Gastrocnemius medialis (tissue), 4 donors: Measurements from ENCODE around the gene MSI2. TPM values are rescaled to one million over a fixed set of nuclear protein-coding genes. Genes with fewer than 3 reads are reported as not detected.

Experiments
- ATAC-seq, 2 donors: fragments of 150-250 bp; one replicate each; pipeline ENCODE4 v1.9.1; 2016
- DNase-seq, 2 donors: peaks; one replicate each; pipeline ENCODE4 v3.0.0-alpha.2; 2019
- H3K27ac ChIP-seq, 4 donors: fragments of 200-600 bp; sonication (generic); 1 replicate in 1 of 4; 2 replicates in 3 of 4; pipeline ENCODE4 v1.5.1; 2016 to 2018; ENCODE audit warnings: mild to moderate bottlenecking in 2 of 4, moderate library complexity in 1 of 4
- H3K27me3 ChIP-seq, 3 donors: fragments of 200-600 bp; sonication (generic) in 2 of 3; 1 replicate in 1 of 3; 2 replicates in 2 of 3; pipeline versions ENCODE4 v1.5.1 to v1.6.0; 2016 to 2019; ENCODE audit warnings: mild to moderate bottlenecking in 1 of 3, moderate library complexity in 1 of 3
- H3K36me3 ChIP-seq, 2 donors: fragments of 200-600 bp; sonication (generic) in 1 of 2; one replicate each; pipeline ENCODE4 v1.5.1; 2017 to 2018
- H3K4me1 ChIP-seq, 2 donors: fragments of 200-600 bp; sonication (generic) in 1 of 2; one replicate each; pipeline ENCODE4 v1.5.1; 2016 to 2017; ENCODE audit warnings: mild to moderate bottlenecking in 2 of 2
- H3K4me3 ChIP-seq, 4 donors: fragments of 200-600 bp; sonication (generic) in 3 of 4; 1 replicate in 1 of 4; 2 replicates in 3 of 4; pipeline ENCODE4 v1.5.1; 2016 to 2019; ENCODE audit warnings: mild to moderate bottlenecking in 2 of 4
- H3K9me3 ChIP-seq, 3 donors: fragments of 200-600 bp; sonication (generic) in 2 of 3; 1 replicate in 1 of 3; 2 replicates in 2 of 3; pipeline ENCODE4 v1.5.1; 2016 to 2019
- CTCF ChIP-seq, 5 experiments: fragments of 450-650 bp in 3 of 5; fragments of 200-600 bp in 2 of 5; sonication (generic) in 2 of 5; IDR thresholded peaks in 4 of 5; conservative IDR thresholded peaks in 1 of 5; 1 replicate in 4 of 5; 2 replicates in 1 of 5; pipeline ENCODE4 v1.5.1; 2016 to 2019; ENCODE audit warnings: antibody characterized with exemption in 5 of 5, mild to moderate bottlenecking in 3 of 5, moderate library complexity in 3 of 5
- POLR2A ChIP-seq, 2 donors: fragments of 450-650 bp; IDR thresholded peaks; one replicate each; pipeline ENCODE4 v1.6.1; 2017; ENCODE audit warnings: antibody characterized with exemption in 2 of 2, mild to moderate bottlenecking in 2 of 2, moderate library complexity in 2 of 2
- in situ Hi-C, 4 donors: fragments of 200-750 bp; cut with MboI; loops; one replicate each; pipeline versions ENCODE4 v1.15.0 to v1.8.0; 2017; ENCODE audit warnings: low sequenced_read_pairs in 4 of 4
- intact Hi-C: fragments of 100-400 bp; cut with DNase I; formaldehyde crosslinking; loops from one replicate; pipeline ENCODE4 v1.15.1; 2023; ENCODE audit warnings: low total_unique reads
- total RNA-seq, 4 donors: library from RNA; depleted of rRNA; stranded (reverse); fragments of >200 nt; gene quantifications; one replicate each; pipeline versions ENCODE4 v1.1.0 to v1.2.3, GENCODE V29; 2016

MSI2 gene
- total RNA-seq, 4 donors from 2014 or later, result 33.1 to 66.2 (median 48.5) TPM

- no peaks in the 10 kb centered on the region for H3K36me3 ChIP-seq
- peaks cover 51 to 56% of the 10 kb centered on the region in 2 donors for H3K4me1 ChIP-seq
- intact Hi-C loops, result no loop called here
- H3K27ac ChIP-seq, result peak overlapping the region in 3 of 4 donors; percentile 79 to 83 (median 80)
- H3K9me3 ChIP-seq, result no peaks in the 10 kb centered on the region
- H3K4me3 ChIP-seq, result no peak overlapping the region
- TF ChIP-seq POLR2A (IDR thresholded peaks at IDR 0.05) (no peak), CTCF (IDR thresholded peaks at IDR 0.05 in 4 of 5, conservative IDR thresholded peaks at IDR 0.05 in 1 of 5) (no peak)
- DNase-seq (no peak), ATAC-seq (no peak)
- in situ Hi-C loops, result no loop called here
- H3K27me3 ChIP-seq, result no peaks in the 10 kb centered on the region
Measured at GRCh38 chr17:57602896-57603295, 346.6 kb downstream of the MSI2 start.

- H3K36me3 ChIP-seq, result no peaks in the 10 kb centered on the region
- in situ Hi-C loops, result no loop called here
- TF ChIP-seq CTCF (IDR thresholded peaks at IDR 0.05 in 4 of 5, conservative IDR thresholded peaks at IDR 0.05 in 1 of 5) (no peak), POLR2A (IDR thresholded peaks at IDR 0.05) (no peak)
- no peaks in the 10 kb centered on the region for H3K27me3 ChIP-seq
- H3K9me3 ChIP-seq, result no peaks in the 10 kb centered on the region
- ATAC-seq, result no peak
- H3K4me3 ChIP-seq, result no peak overlapping the region
- H3K4me1 ChIP-seq, result peaks cover 49 to 56% of the 10 kb centered on the region in 2 donors
- intact Hi-C loops, result no loop called here
- peak overlapping the region; percentile 79 to 83 (median 80) for H3K27ac ChIP-seq
- DNase-seq, result no peak
Measured at GRCh38 chr17:57603546-57603945, 347.2 kb downstream of the MSI2 start.

- no peak overlapping the region for H3K4me3 ChIP-seq
- no peak for TF ChIP-seq POLR2A (IDR thresholded peaks at IDR 0.05)
- no peak for TF ChIP-seq CTCF (IDR thresholded peaks at IDR 0.05 in 4 of 5, conservative IDR thresholded peaks at IDR 0.05 in 1 of 5)
Measured at GRCh38 chr17:57603978-57604377, 347.7 kb downstream of the MSI2 start.

DNA sequence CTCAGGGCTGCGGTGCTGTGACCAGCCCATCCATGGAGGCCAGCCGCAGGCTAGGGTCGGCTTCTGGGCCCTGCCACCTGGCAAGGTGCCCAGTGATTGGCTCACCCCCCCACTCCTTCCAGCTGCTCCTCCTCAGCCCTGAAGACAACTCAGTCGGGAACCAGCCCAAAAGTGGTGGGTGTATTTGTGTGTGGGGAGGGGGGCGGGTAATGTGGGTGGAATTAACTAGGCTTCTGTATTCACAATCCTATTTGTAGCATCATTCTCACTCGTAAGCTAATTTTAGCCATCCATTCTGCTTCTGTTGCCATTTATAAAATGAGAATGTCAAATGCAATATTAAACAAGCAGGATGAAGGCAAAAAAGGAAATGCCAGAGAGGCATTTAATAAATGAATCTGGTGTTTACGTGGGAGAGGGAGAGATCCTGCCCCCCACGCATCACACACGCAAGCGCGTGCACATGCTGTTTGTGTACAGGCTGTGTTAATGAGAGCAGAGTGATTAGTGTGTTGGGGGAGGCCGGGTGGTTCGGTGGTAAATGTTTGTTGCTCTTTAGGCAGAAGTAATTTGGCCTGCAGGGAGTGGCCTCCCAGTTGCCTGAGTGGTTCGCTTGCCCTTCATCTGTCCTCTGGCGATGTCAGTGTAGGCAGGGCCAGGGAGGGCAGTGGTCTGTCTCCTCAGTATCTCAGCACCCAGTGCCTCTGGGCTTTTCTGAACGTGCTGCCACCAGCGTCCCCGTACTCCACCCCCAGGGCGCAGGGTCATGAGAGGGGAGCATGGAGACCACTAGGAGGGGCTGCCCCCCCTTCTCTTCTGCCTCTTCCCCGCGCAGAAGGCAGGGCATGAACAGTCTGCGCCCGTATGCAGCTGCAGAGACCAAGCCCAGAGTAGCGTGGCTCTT, 348.7 kb downstream of the MSI2 start:
- Histone ChIP-seq H3K36me3 (no peaks in the 10 kb centered on the region), H3K27me3 (no peaks in the 10 kb centered on the region), H3K4me1 (peaks cover 41 to 56% of the 10 kb centered on the region in 2 donors), H3K27ac (peak overlapping the region; percentile 79 to 83 (median 80)), H3K4me3 (peak overlapping the region in 1 of 4 donors; percentile 2), H3K9me3 (no peaks in the 10 kb centered on the region)
- in situ Hi-C loops, result no loop called here
- intact Hi-C loops, result loop anchor here (5.0 kb wide), 1 partner anchor 363 kb away; no protein-coding TSS in a partner anchor
- DNase-seq, result peak; percentile 46 to 64
- ATAC-seq, result peak; percentile 18 to 66
- TF ChIP-seq POLR2A (IDR thresholded peaks at IDR 0.05), result no peak
- no peak for TF ChIP-seq CTCF (IDR thresholded peaks at IDR 0.05 in 4 of 5, conservative IDR thresholded peaks at IDR 0.05 in 1 of 5)

More at GRCh38 chr17:57603978-57604377, 347.7 kb downstream of the MSI2 start:
- H3K36me3 ChIP-seq, result no peaks in the 10 kb centered on the region
- intact Hi-C loops, result no loop called here
- DNase-seq, result no peak
- no peaks in the 10 kb centered on the region for H3K27me3 ChIP-seq
- H3K27ac ChIP-seq, result peak overlapping the region; percentile 79 to 83 (median 80)
- H3K9me3 ChIP-seq, result no peaks in the 10 kb centered on the region
- in situ Hi-C loops, result no loop called here
- peaks cover 45 to 55% of the 10 kb centered on the region in 2 donors for H3K4me1 ChIP-seq
- ATAC-seq, result no peak
